Measurements from ENCODE around the gene FBXO3.
"Not testable (repeated sequence)": the region's sequence is repeated elsewhere in the genome, so short reads cannot be mapped to it uniquely, and the experiment has no call there.

The FBXO3 gene

DNA sequence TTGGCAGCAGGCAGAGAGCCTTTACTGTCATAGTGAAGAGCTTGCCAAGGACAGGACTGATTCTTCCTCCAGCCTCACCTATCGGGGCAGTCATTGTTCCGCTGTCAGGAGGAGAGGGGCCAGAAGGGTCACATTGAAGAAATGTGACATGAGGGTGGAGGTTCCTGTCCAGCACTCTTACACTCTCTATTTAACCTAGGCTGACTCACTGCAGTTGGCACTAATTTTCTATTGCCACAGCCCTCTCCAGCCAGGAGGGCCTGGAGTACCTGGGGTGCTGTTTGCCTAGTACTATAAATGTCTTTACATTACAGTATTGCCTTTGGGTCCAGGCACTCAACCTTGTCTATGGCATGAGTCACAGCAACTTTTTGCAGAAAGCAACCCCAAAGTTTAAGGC lies 66.5 kb downstream of the FBXO3 start:
- intact Hi-C loops (cut with DNase I); DNase-seq: not testable (repeated sequence)

DNA sequence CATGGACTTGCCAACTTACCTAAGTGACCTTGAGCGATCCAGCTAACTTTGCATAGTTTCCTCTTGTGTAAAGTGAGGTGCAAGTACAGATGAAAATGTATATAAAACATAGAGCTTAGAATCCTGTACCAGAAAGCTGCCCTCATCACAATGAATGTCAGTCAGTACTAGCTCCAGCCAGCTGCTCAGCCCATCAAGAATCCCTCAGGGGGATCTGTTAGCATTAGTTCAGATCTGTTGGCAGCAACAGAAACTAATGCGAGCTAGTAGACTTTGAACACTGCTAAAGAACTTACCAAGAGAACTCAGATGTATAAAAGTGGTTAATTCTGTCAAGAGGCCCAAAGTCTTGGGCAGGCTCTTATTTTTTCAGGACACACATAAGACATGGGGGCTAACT lies 67.4 kb downstream of the FBXO3 start:
- intact Hi-C loops (cut with DNase I): no loop called here
- no peak for DNase-seq

GRCh38 chr11:33706546-33706945 lies 67.8 kb downstream of the FBXO3 start:
- intact Hi-C loops (cut with DNase I): no loop called here
- no peak for DNase-seq

- peak in 2 of 10 donors; percentile 40 to 86 for DNase-seq
- intact Hi-C loops (cut with DNase I): loop anchor here (5.0 kb wide), 1 partner anchor 33 kb away; the partner anchor contains the start of gene CD59
Observed at GRCh38 chr11:33704240-33705002, 69.9 kb downstream of the FBXO3 start.

- intact Hi-C loops (cut with DNase I): loop anchor here (5.0 kb wide), 1 partner anchor 34 kb away; the partner anchor contains the start of gene CD59
- no peak for DNase-seq
Observed at GRCh38 chr11:33703788-33704187, 70.5 kb downstream of the FBXO3 start.

DNA sequence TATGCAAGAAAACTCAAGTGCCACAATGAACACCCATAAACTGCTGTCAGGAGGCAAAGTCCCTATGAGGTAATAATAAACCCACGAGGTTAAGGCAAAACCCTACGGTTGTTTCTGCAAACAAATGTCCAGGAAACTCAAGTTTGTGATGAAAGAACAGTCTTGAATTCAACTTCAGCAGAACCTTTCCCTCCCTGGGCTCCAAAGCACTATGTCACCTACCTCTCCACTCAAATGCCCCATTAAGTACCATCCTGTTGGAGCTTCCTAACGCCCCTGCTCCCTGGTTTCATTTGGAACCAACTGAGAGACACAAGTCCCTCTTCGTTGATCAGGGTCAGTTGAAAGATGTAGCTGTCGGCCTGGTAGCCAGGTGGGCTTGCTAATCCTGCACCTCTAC lies 71.1 kb downstream of the FBXO3 start:
- intact Hi-C loops (cut with DNase I): loop anchor here (5.0 kb wide), 1 partner anchor 34 kb away; the partner anchor contains the start of gene CD59
- DNase-seq: no peak

DNA sequence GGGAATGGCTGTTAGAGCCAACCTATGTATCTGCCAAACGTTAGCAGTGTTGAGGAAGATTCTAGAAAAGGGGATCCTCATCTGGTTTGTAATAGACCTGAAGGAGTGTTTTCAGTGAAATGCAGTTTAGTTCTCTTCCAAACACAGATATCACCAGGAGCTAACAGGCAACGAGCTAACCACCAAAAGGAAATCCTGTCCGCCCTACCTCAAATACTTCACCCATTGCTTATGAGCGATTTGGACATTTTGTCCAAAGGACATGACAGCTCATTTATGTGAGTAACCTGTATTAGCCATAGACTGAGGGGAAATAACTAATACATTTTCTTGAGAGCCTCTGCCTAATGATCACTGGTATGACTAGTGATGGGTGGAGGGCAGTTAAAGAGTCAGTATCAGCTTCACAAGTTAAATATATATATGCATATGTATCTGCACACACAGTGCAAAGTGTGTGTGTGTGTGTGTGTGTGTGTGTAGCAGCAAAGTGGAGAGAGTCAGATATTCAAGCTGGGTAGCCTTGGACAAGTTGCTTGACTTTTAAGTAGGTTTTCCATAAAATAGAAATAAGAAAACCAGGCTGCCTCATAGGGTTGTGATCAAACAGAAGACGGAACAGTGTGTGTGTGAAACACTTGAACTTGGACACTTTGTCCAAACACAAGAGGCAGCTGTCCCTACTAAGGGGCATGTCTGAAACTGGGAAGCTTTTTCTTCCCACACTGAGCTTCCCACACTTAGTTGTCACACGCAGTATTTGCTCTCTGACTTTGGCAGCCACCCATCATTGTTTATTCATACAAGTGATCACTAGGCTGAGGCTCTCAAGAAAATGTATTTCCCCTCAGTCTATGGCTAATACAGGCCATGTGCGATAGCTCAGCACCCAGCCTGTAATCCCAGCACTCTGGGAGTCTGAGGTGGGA lies 72.8 kb downstream of the FBXO3 start:
- intact Hi-C loops (cut with DNase I): loop anchor here (2.0 to 5.0 kb wide), 2 partner anchors 36 to 73 kb away; partner anchors contain the start of genes CD59 and FBXO3
- DNase-seq: peak in 1 of 10 donors; percentile 55

DNA sequence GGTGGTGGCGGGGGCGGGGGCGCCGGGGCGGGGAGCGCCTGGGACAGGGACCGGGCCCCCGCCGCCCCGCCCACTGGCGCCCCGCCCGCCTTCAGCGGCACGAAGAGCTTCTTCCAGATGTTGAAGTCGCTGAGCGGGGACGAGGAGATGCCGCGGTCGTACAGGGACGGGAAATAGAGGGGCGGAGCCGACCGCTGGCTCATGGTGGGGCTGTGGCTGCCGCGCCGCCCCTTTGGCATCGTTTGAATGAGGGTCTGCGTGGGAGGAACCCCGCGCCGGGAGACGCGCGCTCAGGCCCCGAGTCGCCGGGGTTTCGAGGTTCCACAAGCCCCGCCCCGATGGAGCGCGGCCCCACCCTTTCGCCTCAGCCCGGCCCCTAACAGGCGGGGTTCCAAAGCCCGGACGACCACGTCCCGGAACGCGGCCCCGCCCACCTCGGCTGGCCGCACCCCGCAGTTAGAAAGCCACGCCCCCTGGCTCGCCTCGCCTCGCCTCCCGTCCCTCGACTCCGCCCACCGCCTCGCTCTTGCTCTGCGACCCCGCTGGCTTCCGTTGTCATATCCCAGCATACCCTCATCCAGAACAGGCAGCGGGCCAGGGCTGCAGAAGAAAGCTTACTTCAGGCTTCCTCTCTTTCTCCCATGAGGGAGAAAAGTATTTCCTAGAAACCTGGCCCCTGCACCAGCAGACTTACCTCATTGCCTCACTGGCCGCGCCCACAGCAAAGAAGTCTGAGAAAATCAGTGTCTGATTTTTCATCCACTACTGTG lies 73.6 kb downstream of the FBXO3 start, which contains the start of gene C11orf91:
TSS of gene C11orf91 (minus strand) at position 325 of the 770 bp plus-strand sequence. CDS start at position 239, 86 bp downstream.
- intact Hi-C loops (cut with DNase I): loop anchor here (2.0 to 5.0 kb wide), 2 partner anchors 37 to 74 kb away; partner anchors contain the start of genes CD59 and FBXO3
- peak; percentile 84 to 99 (median 94) for DNase-seq

DNA sequence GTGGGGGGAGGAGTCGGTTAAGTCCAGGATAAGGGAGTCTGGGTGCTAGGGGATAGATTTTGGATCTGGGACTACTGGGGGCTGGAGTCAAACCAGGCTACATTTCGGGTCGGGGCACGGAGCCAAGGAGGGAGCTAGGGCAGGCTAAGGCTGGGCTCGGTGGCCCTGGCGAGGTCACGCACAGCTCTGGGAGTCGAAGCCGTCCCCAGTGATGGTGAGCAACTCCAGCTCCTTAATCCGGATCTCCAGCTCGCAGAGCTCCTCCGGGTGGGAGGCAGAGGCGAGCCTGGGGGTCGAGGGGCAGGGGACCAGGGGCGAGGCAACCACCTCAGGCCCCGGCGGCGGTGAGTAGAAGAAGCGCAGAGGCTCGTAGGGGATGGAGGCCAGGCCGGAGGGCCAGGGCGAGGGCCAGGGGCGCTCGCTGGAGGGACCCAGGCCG lies 74.2 kb downstream of the FBXO3 start:
- intact Hi-C loops (cut with DNase I): loop anchor here (2.0 to 5.0 kb wide), 2 partner anchors 37 to 75 kb away; partner anchors contain the start of genes CD59 and FBXO3
- DNase-seq: peak in 1 of 10 donors; percentile 74

GRCh38 chr11:33699515-33700062 lies 74.7 kb downstream of the FBXO3 start:
- intact Hi-C loops (cut with DNase I): loop anchor here (2.0 to 5.0 kb wide), 2 partner anchors 38 to 75 kb away; partner anchors contain the start of genes CD59 and FBXO3
- no peak for DNase-seq

DNA sequence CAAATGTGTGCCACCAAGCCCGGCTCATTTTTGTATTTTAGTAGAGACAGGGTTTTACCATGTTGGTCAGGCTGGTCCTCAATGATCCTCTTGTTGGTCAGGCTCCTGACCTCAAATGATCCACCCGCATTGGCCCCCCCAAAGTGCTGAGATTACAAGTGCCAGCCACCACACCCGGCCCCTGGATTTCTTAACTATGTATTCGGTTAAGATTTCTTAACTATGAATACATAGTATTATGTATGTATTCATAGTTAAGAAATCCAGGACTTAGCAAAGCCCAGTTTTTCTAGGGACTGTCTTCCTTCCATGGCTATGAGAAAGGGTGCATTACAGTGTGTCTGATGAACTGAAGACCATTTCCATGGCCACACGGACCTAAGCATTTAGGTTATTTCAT lies 75.4 kb downstream of the FBXO3 start:
- no peak for DNase-seq
- intact Hi-C loops (cut with DNase I): no loop called here

GRCh38 chr11:33697997-33698396 lies 76.3 kb downstream of the FBXO3 start:
- intact Hi-C loops (cut with DNase I): no loop called here
- no peak for DNase-seq

DNA sequence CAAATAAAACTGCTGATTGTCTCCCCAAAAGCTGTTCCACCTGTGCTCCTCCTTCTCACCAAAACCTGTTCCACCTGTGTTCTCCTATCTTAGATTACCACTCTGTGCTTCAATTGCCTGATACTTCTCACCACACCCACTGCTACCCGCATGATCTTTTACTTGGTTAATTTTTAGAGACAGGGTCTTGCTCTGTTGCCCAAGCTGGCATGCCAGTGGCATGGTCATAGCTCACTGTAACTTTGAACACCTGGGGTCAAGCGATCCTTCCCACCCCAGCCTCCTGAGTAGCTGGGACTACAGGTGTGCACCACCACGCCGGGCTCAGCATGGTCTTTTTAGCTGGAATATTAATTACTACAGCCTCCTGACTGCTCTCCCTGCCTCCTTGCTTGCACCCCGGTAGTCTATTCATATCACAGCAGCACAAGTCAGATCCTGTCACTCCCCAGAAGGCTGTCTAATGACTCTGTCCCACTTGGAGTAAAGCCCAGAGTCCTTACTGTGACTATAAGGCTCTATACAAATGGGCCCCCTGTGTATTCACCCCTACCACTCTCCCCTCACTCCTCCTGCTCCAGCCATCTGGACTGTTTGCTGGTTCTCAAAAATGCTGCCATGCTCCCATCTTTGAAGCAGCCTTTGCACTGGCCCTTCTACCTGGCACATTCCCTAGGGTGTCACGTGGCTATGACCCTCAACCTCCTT lies 77.2 kb downstream of the FBXO3 start:
- DNase-seq: no peak
- intact Hi-C loops (cut with DNase I): no loop called here

- intact Hi-C loops (cut with DNase I): no loop called here
- no peak for DNase-seq
Observed at GRCh38 chr11:33696411-33696810, 77.9 kb downstream of the FBXO3 start.

DNA sequence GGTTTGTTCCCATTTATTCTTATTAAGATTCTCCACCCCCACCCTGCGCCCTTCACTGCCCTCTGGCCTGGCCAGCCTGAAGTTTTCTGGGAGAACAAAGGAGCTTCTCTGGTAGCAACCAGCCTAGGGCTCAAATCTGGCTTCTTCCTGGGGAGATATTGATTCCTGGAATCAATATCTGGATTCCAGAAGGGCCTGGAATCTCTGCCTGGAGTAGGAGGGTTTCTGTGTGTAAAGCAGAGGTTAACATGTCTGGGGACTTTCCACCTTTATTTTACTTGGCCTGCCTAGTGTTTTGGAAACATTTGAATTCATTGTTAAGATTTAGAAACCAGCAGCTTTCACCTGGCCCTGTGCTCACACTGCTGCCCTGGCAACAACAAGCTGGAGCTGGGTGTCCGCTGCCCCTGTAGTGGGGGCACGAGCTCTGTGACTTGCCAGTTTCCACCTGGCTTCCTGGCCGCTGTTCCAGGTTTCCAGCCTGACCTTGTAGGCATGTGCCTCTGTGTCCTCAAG lies 79.2 kb downstream of the FBXO3 start:
- intact Hi-C loops (cut with DNase I): no loop called here
- no peak for DNase-seq

- no peak for DNase-seq
- intact Hi-C loops (cut with DNase I): loop anchor here (5.0 kb wide), 1 partner anchor 532 kb away; the partner anchor contains the start of gene CSTF3
Observed at GRCh38 chr11:33694346-33695050, 79.8 kb downstream of the FBXO3 start.

DNA sequence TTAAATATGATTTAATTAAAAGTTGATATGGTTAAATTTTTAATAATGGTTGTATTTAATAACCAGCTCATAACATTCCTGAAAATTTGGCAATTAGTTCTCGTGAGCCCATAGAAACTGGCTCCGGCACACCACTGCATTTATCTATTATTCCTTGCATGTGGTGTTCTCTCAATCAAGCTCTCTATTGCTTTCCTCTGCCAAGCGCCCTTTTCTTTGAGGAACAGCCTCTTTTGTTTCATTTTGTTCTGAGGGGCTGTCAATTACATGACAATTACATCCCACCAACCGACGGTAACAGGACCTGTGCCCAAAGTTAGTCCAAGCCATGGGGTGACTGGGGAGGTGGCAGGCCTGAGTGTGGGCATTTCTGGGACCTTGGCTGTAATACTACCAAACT lies 81.8 kb downstream of the FBXO3 start:
- no peak for DNase-seq
- intact Hi-C loops (cut with DNase I): loop anchor here (5.0 kb wide), 1 partner anchor 530 kb away; the partner anchor contains the start of gene CSTF3

DNA sequence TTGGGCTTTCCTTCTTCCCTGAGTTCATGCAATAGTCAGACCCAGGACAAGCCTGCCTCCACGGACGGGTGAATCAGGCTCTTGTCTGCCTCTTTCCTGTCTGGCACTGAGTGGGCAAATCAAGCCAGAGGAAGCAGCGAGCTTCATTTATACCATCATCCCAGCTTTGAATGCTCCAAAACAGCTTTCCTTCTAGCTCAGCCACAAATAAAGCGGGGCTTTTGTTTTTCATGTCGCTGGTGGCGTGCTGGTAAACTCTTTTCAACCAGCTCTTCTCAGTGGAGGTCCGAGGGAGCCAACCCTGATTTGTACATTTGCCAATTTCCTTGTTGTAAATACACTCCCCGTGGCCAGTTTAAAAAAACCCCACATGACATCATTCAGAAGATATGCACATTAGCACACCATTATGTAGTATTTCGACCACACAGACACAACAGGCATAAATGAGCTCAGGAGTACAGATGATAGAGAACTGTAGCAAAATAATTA lies 82.3 kb downstream of the FBXO3 start:
- intact Hi-C loops (cut with DNase I): loop anchor here (5.0 kb wide), 1 partner anchor 530 kb away; the partner anchor contains the start of gene CSTF3

More for the DNA sequence above, 82.3 kb downstream of the FBXO3 start:
- DNase-seq: peak; percentile 37 to 94 (median 63)
